ENCODE measurements around the gene P2RX4.

The P2RX4 gene

GRCh38 chr12:121245951-121246350 lies 36.0 kb downstream of the P2RX4 start:
- TF ChIP-seq CTCF (IDR thresholded peaks at IDR 0.05; ENCODE audit: extremely low read depth, missing control alignments), result no peak
- no peak for DNase-seq (ENCODE audit: low spot score)

- no peak for TF ChIP-seq CTCF (IDR thresholded peaks at IDR 0.05; ENCODE audit: extremely low read depth, missing control alignments)
- no peak for DNase-seq (ENCODE audit: low spot score)
Observed at GRCh38 chr12:121246893-121247557, 37.1 kb downstream of the P2RX4 start.

GRCh38 chr12:121248622-121249021 lies 38.7 kb downstream of the P2RX4 start:
- no peak for TF ChIP-seq CTCF (IDR thresholded peaks at IDR 0.05; ENCODE audit: extremely low read depth, missing control alignments)
- peak; percentile 70 for DNase-seq (ENCODE audit: low spot score)

- no peak for DNase-seq (ENCODE audit: low spot score)
- TF ChIP-seq CTCF (IDR thresholded peaks at IDR 0.05; ENCODE audit: extremely low read depth, missing control alignments), result no peak
Observed at GRCh38 chr12:121250359-121250758, 40.4 kb downstream of the P2RX4 start.

- DNase-seq (ENCODE audit: low spot score), result no peak
- no peak for TF ChIP-seq CTCF (IDR thresholded peaks at IDR 0.05; ENCODE audit: extremely low read depth, missing control alignments)
Observed at GRCh38 chr12:121251838-121252237, 41.9 kb downstream of the P2RX4 start.

GRCh38 chr12:121252712-121253345 lies 42.9 kb downstream of the P2RX4 start:
- no peak for TF ChIP-seq CTCF (IDR thresholded peaks at IDR 0.05; ENCODE audit: extremely low read depth, missing control alignments)
- no peak for DNase-seq (ENCODE audit: low spot score)

- DNase-seq (ENCODE audit: low spot score), result no peak
- no peak for TF ChIP-seq CTCF (IDR thresholded peaks at IDR 0.05; ENCODE audit: extremely low read depth, missing control alignments)
Observed at GRCh38 chr12:121253638-121254335, 43.9 kb downstream of the P2RX4 start.
